Spleen (tissue), 11 donors: Measurements from ENCODE around the gene ZNF784. TPM values are rescaled to one million over a fixed set of nuclear protein-coding genes. Genes with fewer than 3 reads are reported as not detected.

Experiments used
- DNase-seq: peaks from one replicate; pipeline ENCODE4 v3.0.0-alpha.2; 2020
- H3K27ac ChIP-seq, 8 donors: fragments of 200-600 bp; sonication (generic) in 7 of 8; 1 replicate in 4 of 8; 2 replicates in 4 of 8; pipeline versions ENCODE4 v1.5.0 to v1.8.0; 2016 to 2021; ENCODE audit warnings: inconsistent platforms in 4 of 8, mild to moderate bottlenecking in 4 of 8, moderate library complexity in 1 of 8
- H3K27me3 ChIP-seq, 7 donors: fragments of 200-600 bp; sonication (generic) in 6 of 7; replicated peaks in 1 of 7; 1 replicate in 4 of 7; 2 replicates in 3 of 7; pipeline versions ENCODE4 v1.5.0 to v1.8.0; 2016 to 2021; ENCODE audit warnings: inconsistent platforms in 3 of 7, mild to moderate bottlenecking in 1 of 7
- H3K36me3 ChIP-seq, 6 donors: fragments of 200-600 bp; sonication (generic) in 5 of 6; 1 replicate in 4 of 6; 2 replicates in 2 of 6; pipeline versions ENCODE4 v1.5.0 to v1.8.0; 2016 to 2021; ENCODE audit warnings: inconsistent platforms in 2 of 6
- H3K4me1 ChIP-seq, 6 donors: fragments of 200-600 bp; sonication (generic) in 5 of 6; 1 replicate in 3 of 6; 2 replicates in 3 of 6; pipeline versions ENCODE4 v1.5.0 to v1.8.0; 2016 to 2021; ENCODE audit warnings: inconsistent platforms in 3 of 6
- H3K4me3 ChIP-seq, 8 donors: fragments of 200-600 bp; sonication (generic) in 7 of 8; 1 replicate in 4 of 8; 2 replicates in 4 of 8; pipeline versions ENCODE4 v1.5.0 to v1.8.0; 2016 to 2021; ENCODE audit warnings: inconsistent platforms in 4 of 8, mild to moderate bottlenecking in 4 of 8, moderate library complexity in 2 of 8
- H3K9me3 ChIP-seq, 8 donors: fragments of 200-600 bp; sonication (generic) in 7 of 8; 1 replicate in 4 of 8; 2 replicates in 4 of 8; pipeline versions ENCODE4 v1.5.0 to v1.8.0; 2016 to 2021; ENCODE audit warnings: inconsistent platforms in 4 of 8
- POLR2A ChIP-seq, 3 donors: fragments of 450-650 bp; IDR thresholded peaks; one replicate each; pipeline ENCODE4 v1.5.1; 2017; ENCODE audit warnings: antibody characterized with exemption in 3 of 3, mild to moderate bottlenecking in 1 of 3
- POLR2AphosphoS5 ChIP-seq, 3 donors: sonication (generic); formaldehyde crosslinking; IDR thresholded peaks; one replicate each; pipeline ENCODE4 v1.5.1; 2017; ENCODE audit warnings: antibody characterized with exemption in 3 of 3
- WGBS, 5 donors: extraction: QIAGEN DNeasy Blood & Tissue Kit in 3 of 5; methylation state at CpG; one replicate each; pipeline versions ENCODE4 v1.1.5 to v1.1.7; 2013 to 2018; 5-methylcytosine and 5-hydroxymethylcytosine counted together
- intact Hi-C: fragments of 100-400 bp; cut with DNase I; formaldehyde crosslinking; loops from one replicate; pipeline ENCODE4 v1.15.0; 2023; ENCODE audit warnings: low total_unique reads
- polyA plus RNA-seq, 3 donors: library from polyadenylated mRNA; stranded (reverse); fragments of 200-250 nt; gene quantifications; one replicate each; pipeline ENCODE4 v1.2.1, GENCODE V29; 2013
- total RNA-seq, 7 donors: library from RNA; depleted of rRNA in 3 of 7; stranded (reverse); fragments of >200 nt in 3 of 7; fragmentation: NEBNext Ultra II Directional in 4 of 7; extraction: Animal tissue kit (Norgen Biotek cat#: 25700) in 4 of 7; gene quantifications; one replicate each; pipeline versions ENCODE4 v1.1.0 to v1.2.1, GENCODE V29; 2016 to 2021
- TF ChIP-seq, protein P1 (sequence below), 11 experiments: fragments of 200-600 bp in 7 of 11; fragments of 450-650 bp in 4 of 11; sonication (generic) in 4 of 11; IDR thresholded peaks in 8 of 11; conservative IDR thresholded peaks in 3 of 11; 1 replicate in 7 of 11; 2 replicates in 4 of 11; pipeline versions ENCODE4 v1.4.0 to v1.8.0; 2016 to 2021; ENCODE audit warnings: antibody characterized with exemption in 11 of 11, inconsistent platforms in 4 of 11, mild to moderate bottlenecking in 1 of 11
- donor health status: healthy with polysubstance abuse.
- donor health status: DM: no; HTN: no; CAD: no; lungs with moderate emphysema.
- donor health status: DM: no; HTN: no; CAD: no.
- donor health status: Bipolar disorder and iron deficiency.
- donor health status: healthy.
- donor health status: DM: no; HTN: no; CAD: no.
- donor health status: DM: yes; HTN: yes; CAD: no.

The ZNF784 gene
- total and polyA plus RNA-seq, 10 donors, result 3.3 to 10.0 (median 6.7) TPM

DNA sequence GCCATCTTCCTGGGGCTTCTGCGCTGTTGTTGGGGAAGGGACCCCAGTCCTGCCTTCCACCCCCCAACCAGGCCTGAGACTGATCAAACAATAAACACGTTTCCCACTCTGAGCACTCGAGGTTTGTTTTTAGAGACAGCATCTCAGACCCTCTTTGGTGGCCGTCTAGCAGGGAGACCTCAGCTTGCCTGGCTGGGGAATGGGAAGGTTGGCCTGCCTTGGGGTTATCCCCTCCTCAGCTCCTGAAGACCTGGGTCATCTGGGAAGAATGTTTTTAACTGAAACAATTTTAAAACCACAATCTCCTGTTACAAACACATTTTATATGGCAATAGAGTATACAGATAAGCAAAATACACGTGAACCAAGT, 21.1 kb upstream of the ZNF784 start:
- H3K36me3 ChIP-seq, result peaks cover 0 to 24% (median 13%) of the 10 kb centered on the region in 6 donors
- intact Hi-C loops, result no loop called here
- 63 to 92% (median 83%) methylated on average over 5 of the region's 5 CpGs for WGBS, 5 donors
- H3K27me3 ChIP-seq, result peaks cover 0 to 21% (median 0%) of the 10 kb centered on the region in 7 donors
- peak overlapping the region in 1 of 8 donors; percentile 82 for H3K4me3 ChIP-seq
- no peaks in the 10 kb centered on the region for H3K9me3 ChIP-seq
- DNase-seq, result no peak
- H3K27ac ChIP-seq, result peak overlapping the region in 2 of 8 donors; percentile 94
- H3K4me1 ChIP-seq, result peaks cover 37 to 100% (median 87%) of the 10 kb centered on the region in 6 donors
- TF ChIP-seq, protein P1, sequence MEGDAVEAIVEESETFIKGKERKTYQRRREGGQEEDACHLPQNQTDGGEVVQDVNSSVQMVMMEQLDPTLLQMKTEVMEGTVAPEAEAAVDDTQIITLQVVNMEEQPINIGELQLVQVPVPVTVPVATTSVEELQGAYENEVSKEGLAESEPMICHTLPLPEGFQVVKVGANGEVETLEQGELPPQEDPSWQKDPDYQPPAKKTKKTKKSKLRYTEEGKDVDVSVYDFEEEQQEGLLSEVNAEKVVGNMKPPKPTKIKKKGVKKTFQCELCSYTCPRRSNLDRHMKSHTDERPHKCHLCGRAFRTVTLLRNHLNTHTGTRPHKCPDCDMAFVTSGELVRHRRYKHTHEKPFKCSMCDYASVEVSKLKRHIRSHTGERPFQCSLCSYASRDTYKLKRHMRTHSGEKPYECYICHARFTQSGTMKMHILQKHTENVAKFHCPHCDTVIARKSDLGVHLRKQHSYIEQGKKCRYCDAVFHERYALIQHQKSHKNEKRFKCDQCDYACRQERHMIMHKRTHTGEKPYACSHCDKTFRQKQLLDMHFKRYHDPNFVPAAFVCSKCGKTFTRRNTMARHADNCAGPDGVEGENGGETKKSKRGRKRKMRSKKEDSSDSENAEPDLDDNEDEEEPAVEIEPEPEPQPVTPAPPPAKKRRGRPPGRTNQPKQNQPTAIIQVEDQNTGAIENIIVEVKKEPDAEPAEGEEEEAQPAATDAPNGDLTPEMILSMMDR (IDR thresholded peaks at IDR 0.05 in 8 of 11, conservative IDR thresholded peaks at IDR 0.05 in 3 of 11), result no peak
- TF ChIP-seq POLR2A (IDR thresholded peaks at IDR 0.05), result no peak
- TF ChIP-seq POLR2AphosphoS5 (IDR thresholded peaks at IDR 0.05), result no peak

DNA sequence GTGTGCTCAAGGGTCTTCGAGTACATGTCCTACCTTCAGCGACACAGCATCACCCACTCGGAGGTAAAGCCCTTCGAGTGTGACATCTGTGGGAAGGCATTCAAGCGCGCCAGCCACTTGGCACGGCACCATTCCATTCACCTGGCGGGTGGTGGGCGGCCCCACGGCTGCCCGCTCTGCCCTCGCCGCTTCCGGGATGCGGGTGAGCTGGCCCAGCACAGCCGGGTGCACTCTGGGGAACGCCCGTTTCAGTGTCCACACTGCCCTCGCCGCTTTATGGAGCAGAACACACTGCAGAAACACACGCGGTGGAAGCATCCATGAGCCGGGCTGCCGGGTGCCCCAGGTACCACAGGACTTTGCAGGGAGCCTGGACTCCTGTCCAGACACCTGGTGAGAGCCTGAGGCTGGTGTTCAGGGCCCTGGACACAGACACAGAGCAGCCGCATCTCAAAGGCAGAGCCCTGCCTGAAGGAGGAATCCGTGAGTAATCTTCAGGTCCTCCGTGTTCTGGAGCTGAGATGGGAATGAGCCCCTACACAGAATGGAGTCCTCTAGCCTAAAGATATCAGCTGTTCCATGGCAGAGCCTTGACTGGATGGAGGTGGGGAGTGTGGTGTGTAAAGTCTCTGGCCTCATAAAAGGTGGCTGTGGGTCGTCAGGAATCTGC, 20.6 kb upstream of the ZNF784 start:
- WGBS, 5 donors, result 78 to 89% (median 84%) methylated on average over 24 to 28 of the region's 28 CpGs
- DNase-seq, result no peak
- peaks cover 42 to 100% (median 90%) of the 10 kb centered on the region in 6 donors for H3K4me1 ChIP-seq

DNA sequence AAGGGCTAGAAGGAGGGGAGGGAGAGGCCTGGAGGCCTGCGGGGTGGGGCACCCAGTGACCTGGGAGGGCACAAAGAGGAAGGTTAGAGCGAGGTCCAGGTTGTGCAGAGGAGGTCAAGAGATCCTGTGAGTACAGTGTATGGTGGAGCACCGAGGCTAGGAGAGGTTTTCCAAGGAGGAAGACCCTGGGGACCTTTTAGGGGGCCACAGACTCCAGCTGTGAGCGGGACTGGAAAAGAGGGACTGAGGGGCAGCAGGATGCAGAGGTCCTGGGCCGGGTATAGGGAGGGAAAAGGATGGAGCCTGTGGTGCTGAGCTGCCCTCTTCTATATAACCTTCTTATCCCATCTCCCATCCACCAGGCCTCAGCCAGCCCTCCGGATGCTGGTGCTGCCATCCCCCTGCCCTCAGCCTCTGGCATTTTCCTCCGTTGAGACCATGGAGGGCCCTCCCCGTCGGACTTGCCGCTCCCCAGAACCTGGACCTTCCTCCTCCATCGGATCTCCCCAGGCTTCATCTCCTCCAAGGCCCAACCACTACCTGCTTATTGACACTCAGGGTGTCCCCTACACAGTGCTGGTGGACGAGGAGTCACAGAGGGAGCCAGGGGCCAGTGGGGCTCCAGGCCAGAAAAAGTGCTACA, 19.9 kb upstream of the ZNF784 start:
- TF ChIP-seq POLR2A (IDR thresholded peaks at IDR 0.05) (no peak), POLR2AphosphoS5 (IDR thresholded peaks at IDR 0.05) (no peak)
- TF ChIP-seq, protein P1 (IDR thresholded peaks at IDR 0.05 in 8 of 11, conservative IDR thresholded peaks at IDR 0.05 in 3 of 11), result no peak
- Histone ChIP-seq H3K27ac (peak overlapping the region in 7 of 8 donors; percentile 88 to 94 (median 92)), H3K36me3 (peaks cover 0 to 18% (median 13%) of the 10 kb centered on the region in 6 donors), H3K9me3 (no peaks in the 10 kb centered on the region), H3K4me1 (peaks cover 43 to 100% (median 90%) of the 10 kb centered on the region in 6 donors), H3K4me3 (peak overlapping the region; percentile 61 to 96 (median 78)), H3K27me3 (peaks cover 0 to 21% (median 0%) of the 10 kb centered on the region in 7 donors)
- 49 to 65% (median 53%) methylated on average over 12 of the region's 12 CpGs for WGBS, 5 donors
- intact Hi-C loops, result no loop called here
- DNase-seq, result no peak

More for the DNA sequence above, 20.6 kb upstream of the ZNF784 start:
- H3K9me3 ChIP-seq, result no peaks in the 10 kb centered on the region
- H3K27me3 ChIP-seq, result peaks cover 0 to 21% (median 0%) of the 10 kb centered on the region in 7 donors
- peak overlapping the region in 4 of 8 donors; percentile 73 to 96 (median 82) for H3K4me3 ChIP-seq
- intact Hi-C loops, result no loop called here
- TF ChIP-seq POLR2AphosphoS5 (IDR thresholded peaks at IDR 0.05) (peak in 2 of 3 donors; percentile 58 to 71), POLR2A (IDR thresholded peaks at IDR 0.05) (no peak)
- TF ChIP-seq, protein P1 (IDR thresholded peaks at IDR 0.05 in 8 of 11, conservative IDR thresholded peaks at IDR 0.05 in 3 of 11), result no peak
- peaks cover 0 to 19% (median 13%) of the 10 kb centered on the region in 6 donors for H3K36me3 ChIP-seq
- peak overlapping the region in 3 of 8 donors; percentile 92 to 94 (median 94) for H3K27ac ChIP-seq

DNA sequence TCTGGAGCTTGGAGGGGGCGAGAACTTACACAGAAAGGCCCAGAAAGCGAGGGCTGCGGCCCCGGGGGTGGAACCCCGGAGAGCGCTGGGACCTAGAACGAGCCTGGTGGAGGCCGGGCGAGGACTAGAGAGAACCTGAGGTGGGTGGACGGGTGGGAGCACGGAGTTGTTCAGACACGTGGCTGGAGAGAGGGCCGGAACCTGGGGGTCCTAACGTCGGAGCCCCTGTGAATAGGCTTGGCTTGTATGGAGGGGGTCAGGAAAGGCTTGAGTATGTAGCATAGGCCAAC, 19.5 kb upstream of the ZNF784 start:
- no peaks in the 10 kb centered on the region for H3K9me3 ChIP-seq
- peak overlapping the region; percentile 88 to 94 (median 92) for H3K27ac ChIP-seq
- no peak for TF ChIP-seq POLR2A (IDR thresholded peaks at IDR 0.05)
- no peak for TF ChIP-seq POLR2AphosphoS5 (IDR thresholded peaks at IDR 0.05)
- TF ChIP-seq, protein P1 (IDR thresholded peaks at IDR 0.05 in 8 of 11, conservative IDR thresholded peaks at IDR 0.05 in 3 of 11), result no peak
- WGBS, 5 donors, result 0 to 2% (median 1%) methylated on average over 14 to 15 of the region's 15 CpGs
- DNase-seq, result no peak
- intact Hi-C loops, result no loop called here
- H3K36me3 ChIP-seq, result peaks cover 0 to 18% (median 13%) of the 10 kb centered on the region in 6 donors
- peak overlapping the region; percentile 61 to 96 (median 78) for H3K4me3 ChIP-seq
- H3K4me1 ChIP-seq, result peaks cover 38 to 100% (median 89%) of the 10 kb centered on the region in 6 donors
- H3K27me3 ChIP-seq, result peaks cover 0 to 21% (median 0%) of the 10 kb centered on the region in 7 donors
